ENCODE results near the gene YWHAQ.

Gene YWHAQ

GRCh38 chr2:9570182-9571060 lies 60.4 kb downstream of the YWHAQ start:
- TF ChIP-seq, protein P1, sequence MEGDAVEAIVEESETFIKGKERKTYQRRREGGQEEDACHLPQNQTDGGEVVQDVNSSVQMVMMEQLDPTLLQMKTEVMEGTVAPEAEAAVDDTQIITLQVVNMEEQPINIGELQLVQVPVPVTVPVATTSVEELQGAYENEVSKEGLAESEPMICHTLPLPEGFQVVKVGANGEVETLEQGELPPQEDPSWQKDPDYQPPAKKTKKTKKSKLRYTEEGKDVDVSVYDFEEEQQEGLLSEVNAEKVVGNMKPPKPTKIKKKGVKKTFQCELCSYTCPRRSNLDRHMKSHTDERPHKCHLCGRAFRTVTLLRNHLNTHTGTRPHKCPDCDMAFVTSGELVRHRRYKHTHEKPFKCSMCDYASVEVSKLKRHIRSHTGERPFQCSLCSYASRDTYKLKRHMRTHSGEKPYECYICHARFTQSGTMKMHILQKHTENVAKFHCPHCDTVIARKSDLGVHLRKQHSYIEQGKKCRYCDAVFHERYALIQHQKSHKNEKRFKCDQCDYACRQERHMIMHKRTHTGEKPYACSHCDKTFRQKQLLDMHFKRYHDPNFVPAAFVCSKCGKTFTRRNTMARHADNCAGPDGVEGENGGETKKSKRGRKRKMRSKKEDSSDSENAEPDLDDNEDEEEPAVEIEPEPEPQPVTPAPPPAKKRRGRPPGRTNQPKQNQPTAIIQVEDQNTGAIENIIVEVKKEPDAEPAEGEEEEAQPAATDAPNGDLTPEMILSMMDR (conservative IDR thresholded peaks at IDR 0.05) = no peak
- no peak overlapping the region for H3K27ac ChIP-seq

DNA sequence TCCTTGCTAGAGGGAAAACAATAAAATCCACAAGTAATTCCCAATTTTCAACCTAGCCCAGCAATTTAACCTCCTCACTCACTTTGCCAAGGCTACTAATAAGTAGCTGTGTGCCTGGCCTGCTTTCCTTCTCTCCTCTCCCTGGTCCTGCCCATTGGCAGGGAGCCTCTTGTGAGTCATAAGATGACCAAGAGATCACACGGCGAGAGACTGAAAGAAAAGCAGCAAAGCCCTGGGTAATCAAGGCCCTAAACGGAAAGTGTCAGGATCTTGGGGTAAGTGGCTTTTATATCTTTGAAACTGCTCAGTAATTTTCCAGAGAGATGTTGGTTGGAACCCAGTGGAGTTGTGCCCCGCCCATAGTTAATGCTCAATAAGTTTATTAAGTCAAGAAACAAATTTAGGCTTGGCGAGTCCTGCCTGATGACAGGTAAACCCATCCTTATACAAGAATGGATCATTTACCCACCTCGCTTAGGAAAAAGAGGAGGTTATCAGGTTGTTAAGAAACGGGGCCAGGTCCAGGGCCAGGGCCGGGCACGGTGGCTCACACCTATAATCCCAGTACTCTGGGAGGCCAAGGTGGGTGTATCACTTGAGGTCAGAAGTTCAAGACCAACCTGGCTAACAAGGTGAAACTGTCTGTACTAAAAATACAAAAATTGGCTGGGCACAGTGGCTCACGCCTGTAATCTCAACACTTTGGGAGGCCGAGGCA lies 65.2 kb downstream of the YWHAQ start:
- TF ChIP-seq, protein P1 (conservative IDR thresholded peaks at IDR 0.05) = no peak
- H3K27ac ChIP-seq = no peak overlapping the region

DNA sequence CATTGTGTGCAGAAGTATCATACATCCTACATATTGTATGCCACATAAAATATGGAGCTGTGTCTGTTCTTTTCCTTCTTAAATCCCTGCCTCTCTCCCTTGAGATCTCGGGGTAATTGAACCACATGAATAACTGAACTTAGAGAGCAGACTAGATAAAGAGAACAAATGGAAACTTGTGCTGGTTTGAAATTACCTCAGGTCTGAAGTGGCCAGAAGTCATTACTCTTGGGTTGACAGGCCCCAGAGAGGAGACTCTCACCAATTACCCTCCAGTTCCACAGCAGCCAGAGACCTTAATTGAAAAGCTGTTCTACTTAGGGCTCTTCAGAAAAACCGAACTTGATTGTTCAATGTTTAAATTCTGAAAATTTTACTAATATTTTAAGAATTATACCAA lies 70.2 kb downstream of the YWHAQ start:
- H3K27ac ChIP-seq = no peak overlapping the region
- TF ChIP-seq, protein P1 (conservative IDR thresholded peaks at IDR 0.05) = no peak

GRCh38 chr2:9558948-9559381 lies 71.8 kb downstream of the YWHAQ start:
- no peak overlapping the region for H3K27ac ChIP-seq
- TF ChIP-seq, protein P1 (conservative IDR thresholded peaks at IDR 0.05) = no peak

- H3K27ac ChIP-seq = peak overlapping the region; percentile 96
- TF ChIP-seq, protein P1 (conservative IDR thresholded peaks at IDR 0.05) = no peak
Observed at GRCh38 chr2:9556121-9556743, 74.6 kb downstream of the YWHAQ start.

DNA sequence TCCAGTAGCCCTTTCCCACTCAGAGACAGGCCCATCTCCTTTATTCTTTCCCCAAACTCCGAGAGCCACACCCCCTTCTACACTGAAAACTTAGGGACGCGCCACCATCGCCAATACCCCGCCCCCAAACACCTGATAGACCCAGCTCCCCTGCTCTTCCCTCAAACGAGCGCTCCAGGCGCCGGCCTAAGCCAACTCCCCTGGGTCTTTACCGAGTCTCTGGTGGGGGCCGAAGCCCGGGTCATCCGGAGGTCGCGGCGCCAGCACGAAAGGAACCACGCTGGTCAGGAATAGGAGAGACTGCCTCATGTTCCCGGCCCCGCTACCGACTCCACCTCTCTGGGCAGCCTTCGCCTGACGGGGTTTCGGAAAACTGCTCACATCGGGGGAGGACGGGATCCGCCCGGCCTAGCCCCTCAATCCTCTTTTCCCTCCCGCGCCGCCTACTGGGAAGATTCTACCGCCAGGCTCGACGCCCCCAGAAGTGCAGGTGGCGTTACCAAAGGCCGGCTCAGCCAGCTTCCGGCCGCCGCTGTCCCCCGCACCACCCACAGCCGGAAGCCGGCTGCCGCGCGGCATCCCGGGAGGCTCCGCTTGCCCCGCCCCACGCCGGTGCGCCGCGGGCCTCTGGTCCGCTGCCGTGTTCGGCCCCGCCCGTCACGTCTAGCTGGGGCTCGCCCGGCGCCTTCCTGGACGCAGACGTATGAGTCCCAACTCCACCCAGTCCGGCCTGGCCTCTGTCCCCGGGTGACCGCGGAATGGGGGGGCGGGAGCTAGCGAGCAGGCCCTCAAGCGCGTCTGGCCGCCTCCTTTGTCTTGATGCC lies 75.3 kb downstream of the YWHAQ start, which contains the start of gene ADAM17:
Gene ADAM17 (minus strand): TSS at position 534 of the 824 bp plus-strand sequence. CDS start 225 bp downstream, at position 309.
- H3K27ac ChIP-seq = peak within 1 kb of the TSS; percentile 96
- TF ChIP-seq, protein P1 (conservative IDR thresholded peaks at IDR 0.05) = peak; percentile 59
